HUES48 (cell line): ENCODE measurements around the gene PAK6.
A peak's percentile ranks its signal among the peaks of the same experiment; 100 is the strongest.

Source experiments
- H3K27ac ChIP-seq: one replicate; pipeline ENCODE4 v1.7.0; 2013; ENCODE audit warnings: low read depth, low read length, inconsistent platforms
- H3K27me3 ChIP-seq: 2 replicates; pipeline ENCODE4 v1.6.1; 2013; ENCODE audit warnings: mild to moderate bottlenecking, low read length; ENCODE audit not compliant: control insufficient read depth, insufficient read depth
- H3K36me3 ChIP-seq: 2 replicates; pipeline ENCODE4 v1.6.1; 2013; ENCODE audit warnings: low read length; ENCODE audit not compliant: control insufficient read depth, insufficient read depth
- H3K4me1 ChIP-seq: 2 replicates; pipeline ENCODE4 v1.6.1; 2013; ENCODE audit warnings: mild to moderate bottlenecking, low read length; ENCODE audit not compliant: control insufficient read depth, insufficient read depth
- H3K4me3 ChIP-seq: 2 replicates; pipeline ENCODE4 v1.5.1; 2013; ENCODE audit warnings: mild to moderate bottlenecking, low read depth, low read length
- H3K9ac ChIP-seq: 2 replicates; pipeline ENCODE4 v1.6.1; 2013; ENCODE audit warnings: mild to moderate bottlenecking, low read depth, low read length, moderate library complexity
- H3K9me3 ChIP-seq: 2 replicates; pipeline ENCODE4 v1.6.1; 2013; ENCODE audit warnings: low read length; ENCODE audit not compliant: control insufficient read depth, insufficient read depth

PAK6 gene

DNA sequence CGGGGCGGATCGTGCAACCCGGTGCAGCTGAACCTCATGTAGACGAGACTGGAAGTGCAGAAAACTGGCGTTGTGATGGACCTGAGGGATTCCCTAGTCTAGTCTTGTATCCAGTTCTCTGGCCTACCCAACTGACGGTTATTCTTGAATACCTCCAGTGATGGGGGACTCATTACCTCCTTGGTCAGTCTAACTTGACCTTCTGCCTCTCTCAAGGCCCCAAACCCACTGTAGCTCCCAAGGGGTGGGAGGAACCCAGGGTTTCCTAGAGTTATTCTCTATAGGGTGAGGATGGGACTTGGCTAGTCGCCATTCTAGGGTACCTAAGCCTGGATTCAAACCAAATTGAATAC is 11.4 kb downstream of the PAK6 start:
- Histone ChIP-seq H3K4me1 (peaks cover 9% of the 10 kb centered on the region; the same call in 1 of the 2 replicates), H3K27ac (no peak overlapping the region), H3K4me3 (no peak overlapping the region), H3K27me3 (peaks cover 36% of the 10 kb centered on the region), H3K36me3 (no peaks in the 10 kb centered on the region), H3K9me3 (no peaks in the 10 kb centered on the region), H3K9ac (no peak overlapping the region)

DNA sequence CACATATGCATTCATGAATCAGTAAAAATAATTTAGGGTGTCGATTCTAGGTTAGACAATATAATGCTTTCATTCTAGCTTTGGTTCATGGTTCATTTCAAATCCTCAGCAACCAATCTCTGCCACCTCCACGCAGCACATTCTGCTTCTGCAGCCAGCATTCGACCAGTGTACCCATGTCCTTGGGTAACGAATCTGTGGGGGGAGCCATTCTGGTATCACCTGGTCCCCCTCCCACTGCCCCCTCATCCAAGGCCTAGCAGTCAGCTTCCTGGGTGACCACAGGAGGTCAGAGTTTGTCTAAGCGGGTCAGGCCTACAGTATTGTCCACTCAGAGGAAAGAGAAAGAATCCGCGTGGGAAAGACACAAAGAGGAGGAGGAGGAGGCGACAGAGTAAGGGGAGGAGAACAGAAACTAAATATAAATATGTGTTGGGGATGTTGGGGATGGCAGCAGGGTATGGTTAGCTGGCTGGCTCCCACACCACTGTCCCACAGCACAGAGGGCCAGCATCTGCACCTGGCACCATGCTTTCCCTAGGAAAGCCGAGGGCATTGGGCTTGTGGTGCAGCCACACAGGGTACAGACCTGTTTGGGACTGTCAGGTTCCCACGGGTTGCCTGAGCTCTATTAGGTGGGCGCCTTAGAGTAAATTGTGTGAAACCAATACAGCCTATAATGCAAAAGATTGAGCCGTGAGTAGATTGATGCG is 12.1 kb downstream of the PAK6 start:
- H3K4me3 ChIP-seq = no peak overlapping the region
- peaks cover 36% of the 10 kb centered on the region for H3K27me3 ChIP-seq
- H3K9ac ChIP-seq = no peak overlapping the region
- H3K4me1 ChIP-seq = 0 out of 2 replicates have a peak, but pooled peaks cover 5% of the 10 kb centered on the region
- no peaks in the 10 kb centered on the region for H3K9me3 ChIP-seq
- no peak overlapping the region for H3K27ac ChIP-seq
- no peaks in the 10 kb centered on the region for H3K36me3 ChIP-seq

DNA sequence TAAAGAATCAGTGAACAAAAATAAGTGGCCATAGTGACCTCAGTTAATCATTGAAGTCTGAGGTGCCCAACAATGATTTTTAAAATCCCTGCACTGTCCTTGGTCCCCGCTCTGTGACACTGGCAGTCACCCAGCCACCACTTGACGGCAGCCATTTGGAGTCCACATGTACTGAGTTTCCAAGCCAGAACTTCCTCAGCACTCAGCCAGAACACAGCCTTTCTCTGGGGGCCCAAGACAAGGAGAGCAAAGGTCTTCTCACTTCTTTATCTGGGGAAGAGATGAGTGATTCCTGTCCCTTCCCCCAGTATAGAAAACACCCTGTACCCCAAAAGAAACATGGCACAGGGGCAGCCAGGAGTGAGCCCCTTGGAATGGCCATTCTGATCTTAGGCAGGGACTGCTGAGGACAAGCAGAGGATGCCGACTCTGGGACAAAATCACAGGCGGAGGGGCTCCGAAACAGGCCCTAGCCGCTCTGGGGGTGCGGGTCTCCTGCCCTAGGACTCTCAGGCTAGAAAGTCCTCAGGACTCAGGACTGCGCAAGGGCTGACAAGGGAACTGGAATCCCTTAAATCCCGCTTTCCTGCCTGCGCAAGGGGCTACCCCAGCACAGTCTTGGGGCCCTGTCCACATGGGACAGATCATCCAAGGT is 12.8 kb downstream of the PAK6 start:
- H3K27me3 ChIP-seq = peaks cover 36% of the 10 kb centered on the region

DNA sequence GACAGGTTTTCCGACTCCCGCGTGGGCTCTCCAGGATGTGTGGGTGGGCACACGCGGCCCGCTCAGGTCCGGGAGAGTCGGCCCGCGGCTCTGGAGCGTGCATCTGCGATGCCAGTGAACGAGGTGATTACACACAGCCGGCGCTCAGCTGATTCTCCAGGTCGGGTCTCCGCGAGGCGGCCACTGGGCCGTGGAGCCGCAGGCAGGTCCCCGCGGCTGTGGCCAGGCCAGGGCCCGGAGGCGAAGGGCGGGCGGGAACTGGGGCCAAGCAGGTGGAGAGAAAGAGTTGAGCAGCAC is 13.2 kb downstream of the PAK6 start:
- Histone ChIP-seq H3K4me1 (0 out of 2 replicates have a peak, but pooled peaks cover 5% of the 10 kb centered on the region), H3K9me3 (no peaks in the 10 kb centered on the region), H3K9ac (no peak overlapping the region), H3K27me3 (peaks cover 36% of the 10 kb centered on the region), H3K4me3 (peak overlapping the region; percentile 70), H3K36me3 (no peaks in the 10 kb centered on the region), H3K27ac (no peak overlapping the region)

More for the DNA sequence above, 12.8 kb downstream of the PAK6 start:
- Histone ChIP-seq H3K36me3 (no peaks in the 10 kb centered on the region), H3K4me1 (0 out of 2 replicates have a peak, but pooled peaks cover 5% of the 10 kb centered on the region), H3K9ac (no peak overlapping the region), H3K4me3 (peak overlapping the region; percentile 70; the same call in 1 of the 2 replicates), H3K27ac (no peak overlapping the region), H3K9me3 (no peaks in the 10 kb centered on the region)

DNA sequence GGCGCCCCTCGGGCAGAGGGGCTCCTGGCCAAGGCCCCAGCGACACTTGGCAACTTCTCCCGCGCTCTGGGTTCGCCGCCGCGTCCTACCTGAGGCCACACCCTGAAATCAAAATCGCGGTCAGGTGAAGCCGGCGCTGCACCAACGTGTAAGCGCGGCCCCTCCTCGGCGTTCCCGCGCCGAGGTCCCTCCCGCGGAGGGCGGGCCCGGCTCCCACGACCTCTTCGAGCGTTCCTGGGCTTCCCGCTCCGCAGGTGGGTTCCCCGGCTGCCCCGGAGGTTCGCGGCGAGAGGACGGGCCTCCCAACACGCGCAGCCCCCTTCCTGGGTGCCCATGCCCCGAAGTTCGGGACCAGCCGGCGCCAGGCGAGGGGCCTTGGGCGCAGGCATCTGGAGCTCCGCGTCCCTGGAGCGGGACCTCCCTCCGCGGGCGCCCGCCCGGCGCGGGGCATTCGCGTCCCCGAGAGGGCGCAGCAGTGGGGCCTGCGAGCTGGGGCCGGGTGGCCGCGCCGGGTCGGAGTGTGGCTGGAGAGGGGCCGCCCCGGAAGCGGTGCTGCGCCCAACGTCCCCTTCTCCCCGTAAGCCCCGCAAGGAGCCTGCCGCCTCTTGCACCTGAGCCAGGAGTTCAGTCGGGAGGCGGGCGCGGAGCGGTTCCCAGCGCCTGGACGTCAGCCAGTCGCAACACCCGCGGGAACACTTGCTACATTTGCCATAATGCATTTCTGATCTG is 13.7 kb downstream of the PAK6 start:
- H3K4me1 ChIP-seq = 0 out of 2 replicates have a peak, but pooled peaks cover 5% of the 10 kb centered on the region
- no peaks in the 10 kb centered on the region for H3K36me3 ChIP-seq
- H3K27ac ChIP-seq = no peak overlapping the region
- H3K4me3 ChIP-seq = peak overlapping the region; percentile 70
- H3K9ac ChIP-seq = no peak overlapping the region; the same call in 1 of the 2 replicates
- H3K9me3 ChIP-seq = no peaks in the 10 kb centered on the region
- peaks cover 36% of the 10 kb centered on the region for H3K27me3 ChIP-seq

DNA sequence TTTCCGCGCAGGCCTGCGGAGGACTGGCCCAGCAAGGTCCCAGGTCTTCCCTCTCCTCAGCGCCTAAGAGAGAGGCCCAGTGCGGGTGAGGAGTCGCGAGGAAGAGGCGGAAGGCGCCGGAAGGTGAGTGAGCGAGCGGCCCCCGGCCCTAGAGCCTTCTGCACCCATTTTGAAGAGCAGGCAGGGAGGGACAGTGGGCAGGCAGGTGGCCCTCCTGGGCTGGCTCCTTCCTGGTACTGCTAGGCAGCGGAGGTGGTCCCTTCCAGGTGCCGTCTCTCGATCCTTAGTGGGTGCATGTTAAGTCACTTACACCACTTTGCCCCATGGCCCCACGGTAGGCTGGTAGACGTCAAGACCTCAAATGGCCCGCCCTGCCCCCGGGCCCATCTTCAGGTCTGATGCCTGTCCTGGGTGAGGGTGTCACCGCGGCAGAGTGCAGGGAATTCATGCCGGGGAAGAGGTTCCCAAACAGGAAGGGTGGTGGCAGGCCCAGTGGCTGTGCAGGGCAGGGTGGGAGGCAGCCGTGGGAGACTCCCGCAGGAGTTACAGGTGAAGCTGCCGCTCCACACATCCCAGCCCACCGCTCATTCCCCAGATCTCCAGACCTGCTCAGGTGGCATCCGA is 14.4 kb downstream of the PAK6 start:
- Histone ChIP-seq H3K27ac (no peak overlapping the region), H3K27me3 (peaks cover 36% of the 10 kb centered on the region), H3K4me3 (peak overlapping the region; percentile 70), H3K4me1 (0 out of 2 replicates have a peak, but pooled peaks cover 5% of the 10 kb centered on the region), H3K9me3 (no peaks in the 10 kb centered on the region), H3K9ac (no peak overlapping the region), H3K36me3 (no peaks in the 10 kb centered on the region)

DNA sequence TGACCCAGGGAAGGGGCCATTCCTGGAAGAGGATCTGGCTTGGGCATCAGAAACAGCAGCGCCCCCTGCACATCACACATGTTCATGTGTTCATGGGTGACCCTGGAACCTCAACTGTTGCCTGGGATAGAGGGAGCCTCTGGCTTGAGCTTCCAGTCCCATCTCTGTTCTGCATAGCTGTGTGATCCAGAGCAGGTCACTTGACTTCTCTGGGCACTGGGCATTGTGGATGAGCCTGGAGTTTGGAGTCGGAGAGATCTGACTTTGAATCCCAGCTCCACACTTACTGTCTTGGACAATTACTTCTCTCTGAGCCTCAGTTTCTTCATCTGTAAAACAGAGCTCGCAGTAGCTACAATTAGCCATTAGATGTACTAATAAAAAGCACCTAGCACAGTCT is 15.6 kb downstream of the PAK6 start:
- peaks cover 36% of the 10 kb centered on the region for H3K27me3 ChIP-seq
- no peaks in the 10 kb centered on the region for H3K9me3 ChIP-seq
- H3K27ac ChIP-seq = no peak overlapping the region
- H3K36me3 ChIP-seq = no peaks in the 10 kb centered on the region
- no peak overlapping the region for H3K9ac ChIP-seq
- H3K4me3 ChIP-seq = no peak overlapping the region
- H3K4me1 ChIP-seq = peaks cover 11% of the 10 kb centered on the region

DNA sequence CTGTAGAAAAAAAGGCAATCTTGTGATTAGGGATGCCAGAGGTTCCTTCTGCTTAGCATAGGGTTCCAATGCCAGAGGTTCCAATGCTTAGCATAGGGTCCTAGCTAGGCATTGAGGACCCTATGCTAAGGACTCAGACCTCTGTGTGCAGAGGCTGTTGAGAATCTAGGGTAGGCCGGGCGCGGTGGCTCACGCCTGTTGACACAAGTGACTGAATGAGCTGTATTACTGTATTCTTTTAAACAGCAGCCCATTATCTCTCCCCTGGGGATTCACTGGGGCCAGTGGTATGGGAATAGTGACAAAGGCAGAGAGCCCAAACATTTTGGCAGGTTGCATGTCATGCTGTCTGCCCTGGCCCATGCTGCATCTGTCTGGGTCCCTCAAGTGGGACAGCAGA is 16.2 kb downstream of the PAK6 start:
- no peak overlapping the region for H3K4me3 ChIP-seq
- no peak overlapping the region for H3K27ac ChIP-seq
- no peaks in the 10 kb centered on the region for H3K36me3 ChIP-seq
- peaks cover 36% of the 10 kb centered on the region for H3K27me3 ChIP-seq
- H3K9me3 ChIP-seq = no peaks in the 10 kb centered on the region
- H3K9ac ChIP-seq = no peak overlapping the region
- peaks cover 11% of the 10 kb centered on the region for H3K4me1 ChIP-seq

DNA sequence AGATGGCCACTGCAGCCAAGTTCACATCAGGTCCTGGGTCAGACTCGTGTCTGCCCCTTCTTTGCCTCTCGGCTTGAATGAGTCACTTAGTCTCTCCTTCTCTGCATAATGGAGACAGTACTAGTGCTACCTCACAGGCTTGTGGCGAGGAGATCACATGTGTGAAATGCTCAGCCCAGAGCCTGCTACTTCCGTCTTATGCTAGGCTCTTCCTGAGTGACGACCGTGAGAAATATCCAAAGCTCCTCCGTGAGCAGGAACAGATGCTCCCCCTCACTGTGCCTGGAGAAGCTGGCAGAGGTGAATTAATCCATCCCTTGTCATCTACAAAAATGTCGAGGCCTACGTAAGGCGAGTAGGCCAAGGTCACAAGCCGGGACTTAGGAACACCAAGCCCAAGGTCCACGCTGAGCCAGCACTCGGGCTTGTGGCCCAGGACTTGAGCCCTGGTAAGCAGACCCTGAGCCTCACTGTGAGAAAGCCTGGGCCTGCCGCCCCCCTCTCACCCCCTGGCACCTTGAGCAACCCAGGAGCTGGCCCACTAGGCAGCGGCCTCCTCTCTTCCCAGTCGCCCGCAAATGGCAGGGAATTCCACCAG is 17.9 kb downstream of the PAK6 start:
- Histone ChIP-seq H3K4me1 (peaks cover 11% of the 10 kb centered on the region), H3K27ac (no peak overlapping the region), H3K9ac (no peak overlapping the region), H3K27me3 (peaks cover 28% of the 10 kb centered on the region), H3K9me3 (no peaks in the 10 kb centered on the region), H3K4me3 (no peak overlapping the region), H3K36me3 (no peaks in the 10 kb centered on the region)

DNA sequence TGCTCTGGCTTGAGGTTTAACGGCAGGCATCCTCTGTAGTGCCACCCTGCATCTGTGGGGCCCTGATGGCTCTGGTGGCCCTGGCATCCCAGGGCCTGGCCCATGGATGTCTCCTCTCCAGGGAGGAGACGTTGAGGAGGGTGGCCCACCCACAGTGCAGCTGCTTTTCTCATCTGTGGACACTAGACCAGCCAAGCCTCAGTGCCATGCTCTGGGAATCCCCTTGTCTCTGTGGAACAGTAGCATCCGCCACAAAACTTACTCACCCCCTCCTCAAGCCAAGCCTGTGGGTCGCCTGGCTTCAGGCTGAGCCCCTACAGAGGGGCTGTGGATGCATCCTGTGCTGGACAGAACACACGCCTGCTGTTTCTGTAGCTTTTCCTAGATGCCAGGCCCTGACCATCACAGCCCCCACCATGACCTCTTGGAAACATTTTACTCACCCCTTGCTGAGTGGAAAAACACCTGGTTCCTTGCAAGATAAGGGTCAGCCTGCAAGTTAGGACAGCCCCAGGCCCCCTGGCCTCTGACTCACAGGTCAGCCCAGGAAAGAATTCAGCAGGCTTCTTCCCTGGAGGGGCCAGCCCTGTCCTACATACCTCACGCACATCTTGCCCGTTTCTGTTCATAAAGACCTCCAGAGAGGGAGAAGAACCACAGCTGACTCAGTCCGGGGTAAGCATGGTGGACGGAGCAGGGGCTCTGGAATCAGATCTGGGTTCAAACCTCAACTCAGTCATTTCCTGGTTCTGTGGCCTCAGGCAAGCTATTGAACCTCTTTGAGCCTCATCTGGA is 19.0 kb downstream of the PAK6 start:
- Histone ChIP-seq H3K27me3 (peaks cover 16% of the 10 kb centered on the region), H3K27ac (peak overlapping the region; percentile 21), H3K9me3 (no peaks in the 10 kb centered on the region), H3K4me1 (peaks cover 11% of the 10 kb centered on the region), H3K36me3 (no peaks in the 10 kb centered on the region), H3K9ac (no peak overlapping the region), H3K4me3 (no peak overlapping the region)
